Measurements from ENCODE around the gene ADAMTS2. TPM values are rescaled to one million over a fixed set of nuclear protein-coding genes. Genes with fewer than 3 reads are reported as not detected.

The ADAMTS2 gene
- total and polyA plus RNA-seq, 8 donors, result 1.8 to 41.5 (median 11.6) TPM

- H3K4me3 ChIP-seq, result no peak overlapping the region
- WGBS, 5 donors, result 64 to 75% (median 70%) methylated on average over 6 to 9 of the region's 9 CpGs
- H3K27ac ChIP-seq, result no peak overlapping the region
- H3K9me3 ChIP-seq, result peaks cover 0 to 7% (median 5%) of the 10 kb centered on the region in 4 donors
- intact Hi-C loops (cut with DNase I; ENCODE audit: low total_unique reads), result no loop called here
- peaks cover 0 to 10% (median 3%) of the 10 kb centered on the region in 4 donors for H3K36me3 ChIP-seq
- no peaks in the 10 kb centered on the region for H3K4me1 ChIP-seq
- DNase-seq, result no peak
- H3K27me3 ChIP-seq, result peaks cover 0 to 5% (median 0%) of the 10 kb centered on the region in 3 donors
- no peak for TF ChIP-seq POLR2A (IDR thresholded peaks at IDR 0.05)
- TF ChIP-seq, protein P1, sequence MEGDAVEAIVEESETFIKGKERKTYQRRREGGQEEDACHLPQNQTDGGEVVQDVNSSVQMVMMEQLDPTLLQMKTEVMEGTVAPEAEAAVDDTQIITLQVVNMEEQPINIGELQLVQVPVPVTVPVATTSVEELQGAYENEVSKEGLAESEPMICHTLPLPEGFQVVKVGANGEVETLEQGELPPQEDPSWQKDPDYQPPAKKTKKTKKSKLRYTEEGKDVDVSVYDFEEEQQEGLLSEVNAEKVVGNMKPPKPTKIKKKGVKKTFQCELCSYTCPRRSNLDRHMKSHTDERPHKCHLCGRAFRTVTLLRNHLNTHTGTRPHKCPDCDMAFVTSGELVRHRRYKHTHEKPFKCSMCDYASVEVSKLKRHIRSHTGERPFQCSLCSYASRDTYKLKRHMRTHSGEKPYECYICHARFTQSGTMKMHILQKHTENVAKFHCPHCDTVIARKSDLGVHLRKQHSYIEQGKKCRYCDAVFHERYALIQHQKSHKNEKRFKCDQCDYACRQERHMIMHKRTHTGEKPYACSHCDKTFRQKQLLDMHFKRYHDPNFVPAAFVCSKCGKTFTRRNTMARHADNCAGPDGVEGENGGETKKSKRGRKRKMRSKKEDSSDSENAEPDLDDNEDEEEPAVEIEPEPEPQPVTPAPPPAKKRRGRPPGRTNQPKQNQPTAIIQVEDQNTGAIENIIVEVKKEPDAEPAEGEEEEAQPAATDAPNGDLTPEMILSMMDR (IDR thresholded peaks at IDR 0.05), result no peak
- TF ChIP-seq EP300 (IDR thresholded peaks at IDR 0.05), result no peak
- TF ChIP-seq POLR2AphosphoS5 (IDR thresholded peaks at IDR 0.05), result no peak
Measured at GRCh38 chr5:179181988-179182387, 163.3 kb downstream of the ADAMTS2 start.

DNA sequence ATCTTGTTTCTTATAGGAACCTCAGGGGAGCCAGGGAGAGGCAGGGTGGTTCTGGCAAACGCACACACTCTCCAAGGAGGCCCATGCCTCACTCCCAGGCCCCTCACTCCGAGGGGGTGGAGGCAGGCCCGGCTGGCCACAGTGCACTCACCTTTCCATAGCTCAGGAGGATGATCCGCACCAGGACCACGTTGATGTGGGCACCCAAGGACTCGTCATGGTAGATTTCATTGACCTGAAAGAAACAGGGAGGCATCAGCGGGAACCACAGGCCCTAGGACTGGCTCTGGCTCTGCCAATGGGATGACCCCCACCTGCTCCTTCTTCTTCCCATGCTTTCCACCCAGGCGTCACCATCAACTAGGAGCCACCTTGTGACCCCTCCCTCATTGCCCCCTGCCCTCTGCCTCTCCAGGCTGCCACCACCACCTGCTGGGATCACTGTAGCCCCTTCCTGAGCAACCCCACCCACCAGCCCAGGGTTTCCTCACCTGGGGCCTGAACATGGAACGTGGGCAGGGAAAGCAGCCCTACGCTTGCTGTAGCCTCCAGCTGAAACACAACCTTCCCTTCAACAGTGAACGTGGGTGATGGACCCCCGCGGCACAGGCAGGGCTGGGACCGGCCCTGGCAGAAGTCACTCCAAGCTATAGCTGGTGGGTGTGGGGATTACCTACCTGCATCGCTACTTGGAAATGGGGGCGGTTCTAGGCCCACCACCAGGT is 164.2 kb downstream of the ADAMTS2 start:
- intact Hi-C loops (cut with DNase I; ENCODE audit: low total_unique reads), result no loop called here
- no peaks in the 10 kb centered on the region for H3K4me1 ChIP-seq
- H3K27me3 ChIP-seq, result peaks cover 0 to 5% (median 0%) of the 10 kb centered on the region in 3 donors
- peaks cover 0 to 7% (median 5%) of the 10 kb centered on the region in 4 donors for H3K9me3 ChIP-seq
- no peak for DNase-seq
- 83 to 91% (median 87%) methylated on average over 16 of the region's 16 CpGs for WGBS, 5 donors
- TF ChIP-seq POLR2A (IDR thresholded peaks at IDR 0.05) (no peak), EP300 (IDR thresholded peaks at IDR 0.05) (no peak), POLR2AphosphoS5 (IDR thresholded peaks at IDR 0.05) (no peak)
- TF ChIP-seq, protein P1 (IDR thresholded peaks at IDR 0.05), result no peak
- H3K27ac ChIP-seq, result no peak overlapping the region
- H3K4me3 ChIP-seq, result no peak overlapping the region
- peaks cover 0 to 10% (median 3%) of the 10 kb centered on the region in 4 donors for H3K36me3 ChIP-seq

DNA sequence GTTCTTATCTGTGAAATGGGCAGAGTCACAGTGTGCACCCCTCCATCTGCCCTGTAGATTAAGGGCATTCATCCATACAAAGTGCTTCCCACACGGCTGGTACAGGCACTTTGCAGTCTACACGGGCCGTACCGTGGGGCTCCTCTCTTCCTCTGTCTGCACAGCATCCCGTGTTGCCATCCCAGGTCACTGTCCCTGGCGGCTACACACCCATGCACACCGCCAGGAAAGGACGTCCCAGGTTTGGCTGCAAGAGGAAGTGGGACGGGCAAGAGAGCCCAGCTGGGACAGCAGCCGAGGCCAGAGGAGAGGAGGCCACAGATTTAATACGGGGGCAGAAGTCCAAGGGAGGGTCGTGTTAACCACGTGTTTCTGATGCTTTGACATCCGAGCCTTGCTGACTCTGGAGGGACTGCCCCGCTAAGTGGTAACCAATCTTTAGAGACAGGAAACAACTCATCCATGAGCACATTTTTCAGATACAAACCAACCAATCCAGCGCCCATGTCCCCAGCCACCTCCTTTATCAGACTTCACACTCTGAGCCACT is 165.1 kb downstream of the ADAMTS2 start:
- peaks cover 0 to 10% (median 3%) of the 10 kb centered on the region in 4 donors for H3K36me3 ChIP-seq
- peaks cover 0 to 5% (median 0%) of the 10 kb centered on the region in 3 donors for H3K27me3 ChIP-seq
- no peak overlapping the region for H3K27ac ChIP-seq
- 76 to 82% (median 78%) methylated on average over 16 of the region's 16 CpGs for WGBS, 5 donors
- intact Hi-C loops (cut with DNase I; ENCODE audit: low total_unique reads), result no loop called here
- no peak for DNase-seq
- H3K4me3 ChIP-seq, result no peak overlapping the region
- H3K4me1 ChIP-seq, result no peaks in the 10 kb centered on the region
- H3K9me3 ChIP-seq, result peaks cover 0 to 7% (median 5%) of the 10 kb centered on the region in 4 donors
- no peak for TF ChIP-seq POLR2A (IDR thresholded peaks at IDR 0.05)
- TF ChIP-seq, protein P1 (IDR thresholded peaks at IDR 0.05), result no peak
- TF ChIP-seq EP300 (IDR thresholded peaks at IDR 0.05), result no peak
- TF ChIP-seq POLR2AphosphoS5 (IDR thresholded peaks at IDR 0.05), result no peak

GRCh38 chr5:179177711-179178575 is 167.3 kb downstream of the ADAMTS2 start:
- no peak for DNase-seq
- H3K27ac ChIP-seq, result no peak overlapping the region

More at GRCh38 chr5:179177711-179178575, 167.3 kb downstream of the ADAMTS2 start:
- 74 to 86% (median 82%) methylated on average over 8 to 10 of the region's 10 CpGs for WGBS, 5 donors
- peaks cover 0 to 5% (median 0%) of the 10 kb centered on the region in 3 donors for H3K27me3 ChIP-seq
- intact Hi-C loops (cut with DNase I; ENCODE audit: low total_unique reads), result no loop called here
- TF ChIP-seq EP300 (IDR thresholded peaks at IDR 0.05) (no peak), POLR2AphosphoS5 (IDR thresholded peaks at IDR 0.05) (no peak), POLR2A (IDR thresholded peaks at IDR 0.05) (no peak)
- TF ChIP-seq, protein P1 (IDR thresholded peaks at IDR 0.05), result no peak
- no peaks in the 10 kb centered on the region for H3K4me1 ChIP-seq
- peaks cover 0 to 10% (median 4%) of the 10 kb centered on the region in 4 donors for H3K36me3 ChIP-seq
- H3K4me3 ChIP-seq, result no peak overlapping the region
- peaks cover 0 to 7% (median 5%) of the 10 kb centered on the region in 4 donors for H3K9me3 ChIP-seq
